ENCODE data around the gene NCAN.

The NCAN gene

DNA sequence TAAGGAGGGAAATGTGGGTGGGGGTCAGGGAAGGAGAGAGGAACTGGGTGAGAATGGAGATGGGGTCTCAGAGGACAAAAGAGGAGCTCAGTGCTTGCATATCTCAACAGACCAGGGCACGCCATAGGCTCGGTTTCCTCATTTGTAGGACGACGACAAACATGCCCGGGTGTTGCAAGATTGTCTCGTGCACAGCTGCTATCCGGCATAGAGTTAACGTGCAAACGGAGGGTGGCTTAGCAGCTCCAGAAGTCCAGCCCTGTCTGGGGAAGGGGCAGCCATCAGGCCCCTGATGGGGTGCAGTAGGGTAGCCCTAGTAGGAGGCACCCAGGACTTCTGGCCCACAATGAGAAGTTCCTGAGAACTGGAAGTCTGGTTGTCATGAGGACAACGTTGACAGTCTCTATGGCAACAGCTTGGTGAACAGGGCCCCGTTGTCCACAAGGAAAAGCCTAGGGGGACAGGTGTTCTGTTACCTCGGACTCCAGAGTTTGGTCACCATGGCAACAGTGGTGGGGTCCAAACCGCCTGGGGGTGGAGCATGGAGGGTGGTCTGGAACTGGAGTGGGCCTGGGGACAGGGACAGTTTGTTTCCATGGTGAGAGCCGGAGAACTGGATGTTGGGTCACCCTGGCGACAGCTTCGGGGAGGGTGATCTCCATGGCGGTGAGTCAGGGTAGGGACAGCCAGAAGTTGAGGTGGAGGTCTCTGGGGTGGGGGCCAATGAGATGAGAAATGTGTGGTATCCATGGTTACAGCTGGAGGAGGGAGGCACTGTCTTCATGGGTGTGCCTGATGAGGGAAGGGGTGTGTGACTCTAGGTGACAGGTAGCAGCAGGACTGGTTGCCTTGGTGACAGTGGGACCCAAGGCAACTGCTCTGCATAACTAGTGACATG is 44.6 kb downstream of the NCAN start:
- DNase-seq (ENCODE audit: low read depth in 2 of 2): no peak
- TF ChIP-seq CTCF (IDR thresholded peaks at IDR 0.05; ENCODE audit: low read depth, low read length): no peak
- H3K4me3 ChIP-seq (replicated peaks in 1 of 2; ENCODE audit: low read depth in 2 of 2, low read length in 2 of 2): no peak overlapping the region

- DNase-seq (ENCODE audit: low read depth in 2 of 2): no peak
- TF ChIP-seq CTCF (IDR thresholded peaks at IDR 0.05; ENCODE audit: low read depth, low read length): no peak
- H3K4me3 ChIP-seq (replicated peaks in 1 of 2; ENCODE audit: low read depth in 2 of 2, low read length in 2 of 2): no peak overlapping the region
Observed at GRCh38 chr19:19257137-19257536, 45.4 kb downstream of the NCAN start.

DNA sequence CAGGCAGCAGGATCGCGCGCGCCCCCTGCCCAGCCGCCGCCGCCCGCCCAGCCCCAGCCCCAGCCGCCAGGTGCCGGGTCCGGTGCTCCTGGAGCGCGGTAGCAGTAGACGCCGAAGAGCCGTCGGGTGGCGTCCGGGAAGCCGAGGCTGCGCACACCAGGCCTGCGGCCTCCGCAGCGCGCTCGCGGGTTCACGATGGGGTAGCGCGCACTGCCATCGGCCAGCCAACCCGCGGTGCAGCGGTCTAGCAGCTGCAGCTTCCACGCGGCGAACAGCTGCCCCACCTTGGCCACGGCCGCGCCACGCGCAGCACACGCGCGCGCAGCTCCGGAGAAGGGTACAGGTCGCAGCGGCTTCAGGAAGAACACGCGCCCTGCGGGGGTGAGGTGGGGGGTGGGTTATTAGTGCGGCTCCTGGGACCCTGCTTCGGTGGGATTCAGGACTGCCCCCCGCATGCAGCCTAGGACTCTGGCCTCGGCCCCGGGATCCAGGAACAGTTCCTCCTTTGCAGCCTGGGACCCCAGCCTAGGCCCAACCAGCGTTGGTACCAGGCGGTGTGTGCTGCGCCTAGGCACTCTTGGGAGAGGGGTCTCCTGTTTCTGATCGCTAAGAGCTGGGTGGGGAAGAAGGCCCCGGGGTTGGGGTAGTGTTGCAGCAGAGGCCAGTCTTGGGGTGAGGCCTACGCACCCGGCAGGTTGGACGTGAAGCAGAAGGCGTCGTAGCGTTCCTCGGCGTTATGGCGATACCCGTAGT is 46.3 kb downstream of the NCAN start:
- DNase-seq (ENCODE audit: low read depth in 2 of 2): no peak
- TF ChIP-seq CTCF (IDR thresholded peaks at IDR 0.05; ENCODE audit: low read depth, low read length): no peak
- no peak overlapping the region for H3K4me3 ChIP-seq (replicated peaks in 1 of 2; ENCODE audit: low read depth in 2 of 2, low read length in 2 of 2)

- no peak for DNase-seq (ENCODE audit: low read depth in 2 of 2)
- no peak overlapping the region for H3K4me3 ChIP-seq (replicated peaks in 1 of 2; ENCODE audit: low read depth in 2 of 2, low read length in 2 of 2)
- no peak for TF ChIP-seq CTCF (IDR thresholded peaks at IDR 0.05; ENCODE audit: low read depth, low read length)
Observed at GRCh38 chr19:19258589-19259338, 47.0 kb downstream of the NCAN start.

DNA sequence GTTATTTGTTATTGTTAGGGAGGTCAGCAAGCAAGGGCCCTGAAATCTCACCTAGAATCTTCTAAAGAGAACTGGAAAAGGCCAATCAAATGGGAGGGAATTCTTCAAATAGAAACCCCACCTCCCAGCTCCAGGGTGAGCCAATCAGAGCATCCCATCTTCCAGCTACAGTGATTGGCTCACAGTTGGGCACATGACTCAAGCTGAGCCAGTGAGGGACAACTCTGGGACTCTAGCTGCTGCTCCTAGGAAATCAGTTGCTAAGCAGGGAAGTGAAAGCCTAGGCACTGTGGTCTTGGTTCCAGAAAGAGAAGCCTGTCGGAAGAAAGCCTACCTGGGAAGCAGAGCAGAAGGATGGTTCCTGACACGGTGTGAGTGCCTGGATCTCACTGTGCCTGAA is 48.0 kb downstream of the NCAN start:
- DNase-seq (ENCODE audit: low read depth in 2 of 2): peak in 1 of 2 donors; percentile 55
- no peak for TF ChIP-seq CTCF (IDR thresholded peaks at IDR 0.05; ENCODE audit: low read depth, low read length)
- no peak overlapping the region for H3K4me3 ChIP-seq (replicated peaks in 1 of 2; ENCODE audit: low read depth in 2 of 2, low read length in 2 of 2)

DNA sequence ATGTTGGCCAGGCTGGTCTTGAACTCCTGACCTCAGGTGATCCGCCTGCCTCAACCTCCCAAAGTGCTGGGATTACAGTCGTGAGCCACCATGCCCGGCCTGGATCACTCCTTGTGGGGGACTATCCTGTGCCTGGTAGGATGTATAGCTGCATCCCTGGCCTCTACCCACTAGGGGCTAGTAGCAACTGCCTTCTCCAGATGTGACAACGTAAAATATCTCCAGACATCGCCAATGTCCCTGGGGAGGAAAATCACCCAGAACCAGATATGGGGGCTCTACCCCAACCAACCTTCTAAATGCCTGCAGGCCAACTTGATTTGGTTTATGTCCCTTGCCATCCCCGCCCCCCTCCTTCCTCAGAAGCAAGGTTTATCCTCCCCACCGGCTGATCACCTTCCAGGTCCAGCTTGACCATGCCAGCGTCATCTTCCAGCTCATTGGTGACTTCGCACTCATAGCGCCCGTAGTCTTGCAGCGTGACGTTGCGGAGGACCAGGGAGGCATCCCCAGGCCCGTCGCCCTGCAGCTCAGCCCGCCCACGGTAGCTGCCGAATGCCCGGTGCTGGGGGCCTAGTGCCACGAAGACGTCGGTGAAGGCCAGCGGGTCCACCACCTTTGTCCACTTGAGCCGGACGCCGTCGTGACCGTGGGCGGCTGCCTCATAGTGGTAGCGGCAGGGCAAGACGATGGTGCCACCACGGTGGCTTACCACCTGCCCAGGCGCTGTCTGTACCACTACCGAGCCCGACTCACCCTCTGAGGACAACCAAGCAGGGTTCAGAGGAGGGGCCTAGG is 48.9 kb downstream of the NCAN start:
- H3K4me3 ChIP-seq (replicated peaks in 1 of 2; ENCODE audit: low read depth in 2 of 2, low read length in 2 of 2): no peak overlapping the region
- TF ChIP-seq CTCF (IDR thresholded peaks at IDR 0.05; ENCODE audit: low read depth, low read length): no peak
- no peak for DNase-seq (ENCODE audit: low read depth in 2 of 2)

Data from cardiac fibroblast (primary cell).